CD4-positive, alpha-beta T cell treated with Interleukin-10 for 1 hour (primary cell): ENCODE results near the gene ITGAL.
A peak's percentile ranks its signal among the peaks of the same experiment; 100 is the strongest.
"Not testable (repeated sequence)": the region's sequence is repeated elsewhere in the genome, so short reads cannot be mapped to it uniquely, and the experiment has no call there.

ENCODE experiments used
- DNase-seq: peaks from one replicate; pipeline ENCODE4 v3.0.0-alpha.2; 2020

ITGAL gene

DNA sequence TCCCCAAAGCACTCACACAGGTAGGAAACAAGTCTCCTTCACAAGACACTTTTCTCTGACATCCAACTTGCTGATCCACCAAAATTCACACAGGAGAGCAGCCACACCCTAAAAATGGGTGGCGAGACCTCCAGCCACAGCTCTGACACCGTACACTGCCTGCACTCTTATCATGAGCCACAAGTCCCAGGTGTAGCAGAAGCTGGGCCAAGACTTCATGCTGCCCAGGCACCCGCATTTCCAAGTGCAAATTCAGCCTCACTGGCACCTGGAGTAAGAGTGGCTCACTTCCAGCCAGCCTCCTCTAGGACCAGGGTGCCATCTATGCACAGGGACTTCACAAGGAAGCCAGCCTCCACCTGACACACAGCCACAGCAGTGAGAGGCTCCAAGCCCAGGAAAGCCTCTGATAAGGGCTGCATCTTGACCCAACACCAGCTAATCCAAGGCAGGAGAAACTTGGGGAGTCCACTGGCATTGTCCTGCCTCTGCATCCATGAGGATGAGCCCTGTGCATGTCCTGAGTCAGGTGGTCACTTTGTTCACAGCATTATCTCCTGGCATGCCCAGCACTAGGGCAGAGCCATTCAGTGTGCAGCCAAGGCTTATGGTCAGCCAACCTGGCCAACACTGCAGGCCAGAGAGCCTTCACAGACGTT lies 56.4 kb downstream of the ITGAL start:
- DNase-seq = no peak

DNA sequence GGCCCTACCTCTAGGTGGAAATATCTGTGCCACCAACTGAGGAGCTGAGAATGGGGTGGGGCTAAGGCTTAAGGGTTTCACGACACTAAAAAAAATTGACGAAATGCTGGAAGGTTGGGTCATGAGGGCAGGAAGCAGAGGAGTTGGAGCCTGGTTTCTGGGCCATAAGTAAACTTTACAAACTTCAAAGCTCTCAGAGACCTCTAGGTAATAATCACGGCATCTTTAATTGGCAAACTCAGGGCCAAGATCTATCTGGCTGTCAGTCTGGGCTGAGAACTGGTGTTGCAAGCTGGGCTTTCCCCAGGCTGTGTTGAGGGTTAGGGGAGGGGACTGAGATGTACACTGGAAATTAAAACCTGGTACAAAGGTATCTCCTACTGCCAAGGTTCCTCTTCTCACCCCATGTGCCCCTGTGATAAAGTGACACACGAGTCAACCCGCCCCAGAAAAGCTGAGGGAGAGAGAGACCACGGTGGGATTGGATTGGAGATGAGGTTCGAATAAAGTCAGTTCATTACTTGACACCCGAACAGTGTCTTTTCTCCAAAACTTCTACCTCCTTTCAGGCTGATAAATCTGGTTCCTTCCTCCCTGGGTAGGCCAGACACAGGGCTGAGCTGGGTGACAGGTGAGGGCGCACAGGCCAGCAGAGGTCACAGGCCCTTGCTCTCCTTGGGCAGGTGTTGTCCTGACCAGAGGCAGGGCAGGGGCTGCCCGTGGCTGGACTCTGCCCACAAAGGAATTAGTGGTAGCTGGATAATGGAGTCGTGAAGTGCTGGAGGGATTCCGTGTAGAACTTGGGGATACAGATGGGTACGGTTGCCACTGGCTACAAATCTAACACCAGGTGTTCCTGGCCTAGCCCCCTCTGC lies 57.9 kb downstream of the ITGAL start:
- DNase-seq = peak; percentile 51

DNA sequence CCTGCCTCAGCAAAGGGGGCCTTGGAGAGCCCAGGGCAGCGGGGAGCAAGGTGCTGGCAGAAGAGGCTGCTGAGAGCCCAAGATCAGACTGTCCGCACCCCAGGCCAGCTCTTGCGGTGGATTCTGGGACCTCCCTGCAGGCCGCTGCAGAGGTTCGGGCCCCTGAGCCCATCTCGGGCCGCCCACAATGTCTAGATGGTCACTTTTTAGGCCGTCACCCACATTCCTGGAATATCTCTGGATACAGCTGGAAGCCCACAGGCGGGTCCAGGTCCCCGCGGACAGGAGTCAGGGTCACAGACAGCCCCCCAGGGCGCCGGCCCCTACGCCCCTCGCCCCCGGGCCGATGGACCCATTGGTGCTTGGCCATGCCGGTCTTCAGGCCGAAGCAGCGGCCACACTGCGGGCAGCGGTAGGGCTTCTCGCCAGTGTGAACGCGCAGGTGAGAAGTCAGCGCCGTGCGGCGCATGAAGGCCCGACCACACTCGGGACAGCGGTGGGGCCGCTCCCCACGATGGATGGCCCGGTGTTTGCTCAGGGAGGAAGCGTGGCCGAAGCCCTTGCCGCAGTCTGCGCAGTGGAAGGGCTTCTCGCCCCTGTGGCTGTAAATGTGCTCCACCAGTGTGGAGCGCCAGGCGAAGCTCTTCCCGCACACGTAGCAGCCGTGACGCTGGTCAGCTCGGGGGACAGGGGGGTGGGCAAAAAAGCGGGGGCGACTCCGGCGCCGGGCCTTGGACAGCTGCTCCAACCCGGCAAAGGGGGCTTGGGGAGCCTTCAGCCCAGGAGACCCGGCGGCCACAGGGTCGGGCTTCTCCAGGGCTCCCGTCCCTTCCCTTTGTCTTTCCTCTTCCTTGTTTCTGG lies 60.0 kb downstream of the ITGAL start:
- DNase-seq = no peak

DNA sequence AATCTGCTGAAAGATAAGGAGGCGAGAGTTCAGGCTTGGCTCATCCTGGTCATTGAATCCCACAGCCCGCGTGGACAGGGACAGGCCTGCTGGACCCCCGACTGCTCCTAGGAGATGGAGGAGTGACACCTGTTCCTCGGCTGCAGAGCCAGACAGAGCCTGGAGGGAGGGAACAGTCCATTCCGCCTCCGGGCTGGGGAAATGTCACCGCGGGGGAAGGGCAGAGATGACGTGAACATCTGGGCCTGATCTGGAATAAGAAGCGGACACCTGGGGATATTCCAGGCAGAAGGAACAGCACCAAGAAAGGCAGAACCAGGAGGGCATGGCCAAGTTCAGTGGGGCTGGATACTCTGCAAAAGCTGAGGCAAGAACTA lies 60.6 kb downstream of the ITGAL start:
- no peak for DNase-seq

DNA sequence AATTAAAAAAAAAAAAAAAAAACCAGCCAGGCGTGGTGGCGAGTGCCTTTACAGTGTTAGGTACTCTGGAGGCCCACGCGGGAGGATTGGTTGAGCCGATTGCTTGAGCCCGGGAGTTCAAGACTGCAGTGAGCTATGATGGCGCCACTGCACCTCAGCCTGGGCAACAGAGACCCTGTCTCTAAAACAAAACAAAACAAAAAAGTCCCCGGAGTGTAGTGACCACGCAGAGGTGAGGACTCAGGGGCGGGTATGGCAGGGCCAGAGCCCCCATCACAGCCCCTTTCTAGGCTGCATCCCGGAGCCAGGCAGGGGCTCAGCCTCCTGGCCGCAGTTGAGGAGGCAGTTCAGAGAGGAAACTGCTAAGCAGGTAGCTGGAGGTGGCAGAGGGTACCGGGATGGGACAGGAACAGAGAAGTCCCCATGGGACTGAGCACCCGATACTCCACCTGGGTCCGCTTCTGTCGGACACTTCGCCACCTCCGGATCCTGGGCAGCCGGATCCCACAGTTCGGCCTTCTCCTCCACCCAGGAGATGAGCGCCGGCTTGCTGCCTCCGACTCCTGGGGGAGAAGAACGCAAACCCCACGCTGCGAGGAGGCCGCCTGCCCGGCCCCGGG lies 61.3 kb downstream of the ITGAL start:
- peak; percentile 23 for DNase-seq

DNA sequence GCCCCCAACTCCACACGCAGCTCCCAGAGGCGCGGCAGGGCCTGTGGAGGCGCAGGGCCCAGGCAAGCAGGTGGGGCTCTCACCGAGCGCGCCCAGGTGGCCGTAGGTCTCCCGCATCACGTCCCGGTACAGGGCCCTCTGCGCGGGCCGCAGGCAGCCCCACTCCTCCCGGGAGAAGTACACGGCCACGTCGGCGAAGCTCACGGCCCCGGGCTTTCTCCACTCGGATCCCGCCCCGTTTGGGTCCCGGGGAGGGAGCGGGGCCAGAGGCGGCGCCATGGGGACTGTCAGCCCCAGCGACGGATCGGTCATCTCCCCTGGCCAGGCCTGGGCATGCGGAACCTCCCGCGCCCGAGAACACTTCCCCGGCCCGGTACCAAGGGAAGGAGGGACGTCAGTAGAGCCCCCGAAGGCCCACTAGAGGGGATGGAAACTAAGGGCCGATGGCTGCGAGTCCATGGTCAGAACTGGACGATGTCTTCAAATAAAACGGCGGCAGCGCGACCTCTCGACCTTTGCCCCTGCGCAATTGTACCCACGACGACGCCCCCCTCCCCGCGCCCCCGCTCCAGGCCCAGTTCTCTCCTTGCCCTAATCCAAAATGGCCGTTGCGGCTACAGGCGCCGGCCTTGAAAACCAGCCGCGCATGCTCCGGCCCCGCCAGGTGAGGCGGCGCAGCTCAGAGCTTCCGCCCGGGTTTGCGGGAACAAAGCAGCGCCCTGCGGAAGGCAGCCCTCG lies 62.0 kb downstream of the ITGAL start, which contains the start of gene ZNF747:
Gene ZNF747, minus strand, starts transcription at position 491 of the 738 bp plus-strand sequence. Its CDS starts 179 bp downstream, at position 312.
- DNase-seq = peak; percentile 94

DNA sequence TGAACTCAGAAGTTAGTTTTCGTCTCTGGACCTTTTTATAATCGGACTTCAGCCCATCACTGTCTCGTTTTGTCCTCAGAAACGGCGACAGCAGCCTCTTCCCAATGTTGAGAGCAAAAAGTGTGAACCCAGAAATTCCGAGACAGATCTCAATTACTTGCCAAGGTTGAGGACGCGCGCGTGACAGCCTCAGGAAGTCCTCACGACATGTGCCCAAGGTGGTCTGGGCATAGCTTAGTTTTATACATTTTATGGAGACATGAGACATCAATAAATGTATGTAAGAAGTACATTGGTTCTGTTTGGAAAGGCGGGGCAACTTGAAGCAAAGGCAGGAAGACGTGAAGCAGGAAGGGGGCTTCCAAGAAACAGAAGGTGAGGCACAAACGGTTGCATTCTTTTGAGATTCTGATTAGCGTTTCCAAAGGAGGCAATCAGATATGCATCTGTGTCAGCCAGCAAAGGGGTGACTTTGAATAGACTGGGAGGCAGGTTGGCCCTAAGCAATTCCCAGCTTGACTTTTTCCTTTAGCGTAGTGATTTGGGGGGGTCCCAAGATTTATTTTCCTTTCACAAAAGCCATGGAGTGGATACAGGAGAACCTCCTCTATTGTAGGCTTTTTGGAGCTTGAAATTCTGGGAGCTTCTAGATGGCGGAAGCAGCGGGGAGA lies 62.7 kb downstream of the ITGAL start:
- DNase-seq = peak; percentile 54

DNA sequence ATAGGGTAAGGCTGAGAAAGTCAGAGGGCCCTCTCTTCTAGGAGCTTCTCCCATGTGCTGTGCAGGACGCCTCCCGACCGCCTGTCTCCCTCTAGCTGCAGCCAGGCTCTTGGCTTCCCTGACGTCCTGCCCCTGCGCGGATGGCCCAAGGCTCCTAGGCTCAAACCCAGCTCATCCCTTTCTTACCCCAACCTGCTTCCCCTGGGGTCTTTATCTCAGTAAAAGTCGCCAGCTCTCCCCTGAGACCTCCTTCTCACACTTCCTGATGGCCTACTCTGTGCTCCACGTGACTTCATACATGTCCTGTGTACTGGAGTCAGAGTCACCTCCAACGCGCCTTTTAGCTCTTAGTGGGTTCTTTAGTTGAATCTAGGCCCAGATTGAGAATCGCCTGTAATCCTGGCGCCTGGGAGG lies 63.2 kb downstream of the ITGAL start:
- peak; percentile 67 for DNase-seq

DNA sequence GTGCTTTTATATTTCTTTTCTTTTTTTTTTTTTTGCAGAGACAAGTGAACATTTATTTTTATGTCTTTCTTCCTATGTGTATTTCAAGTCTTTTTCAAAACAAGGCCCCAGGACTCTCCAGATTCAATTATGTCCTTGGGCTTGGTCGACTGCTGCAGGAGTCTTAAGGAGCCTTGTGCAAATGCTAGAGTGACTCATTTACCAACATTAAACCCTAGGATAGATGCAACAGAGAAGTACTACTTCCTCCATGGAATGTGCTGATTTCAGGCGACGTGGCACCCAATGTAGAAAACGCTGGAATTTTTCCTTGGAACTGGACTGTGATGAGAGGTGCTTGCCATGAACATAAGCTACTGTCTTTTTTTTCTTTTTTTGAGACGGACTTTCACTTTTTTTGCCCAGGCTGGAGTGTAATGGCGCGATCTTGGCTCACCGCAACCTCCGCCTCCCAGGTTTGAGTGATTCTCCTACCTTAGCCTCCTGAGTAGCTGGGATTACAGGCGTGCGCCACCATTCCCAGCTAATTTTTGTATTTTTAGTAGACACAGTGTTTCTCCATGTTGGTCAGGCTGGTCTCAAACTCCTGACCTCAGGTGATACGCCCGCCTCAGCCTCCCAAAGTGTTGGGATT lies 64.0 kb downstream of the ITGAL start:
- DNase-seq = not testable (repeated sequence)

DNA sequence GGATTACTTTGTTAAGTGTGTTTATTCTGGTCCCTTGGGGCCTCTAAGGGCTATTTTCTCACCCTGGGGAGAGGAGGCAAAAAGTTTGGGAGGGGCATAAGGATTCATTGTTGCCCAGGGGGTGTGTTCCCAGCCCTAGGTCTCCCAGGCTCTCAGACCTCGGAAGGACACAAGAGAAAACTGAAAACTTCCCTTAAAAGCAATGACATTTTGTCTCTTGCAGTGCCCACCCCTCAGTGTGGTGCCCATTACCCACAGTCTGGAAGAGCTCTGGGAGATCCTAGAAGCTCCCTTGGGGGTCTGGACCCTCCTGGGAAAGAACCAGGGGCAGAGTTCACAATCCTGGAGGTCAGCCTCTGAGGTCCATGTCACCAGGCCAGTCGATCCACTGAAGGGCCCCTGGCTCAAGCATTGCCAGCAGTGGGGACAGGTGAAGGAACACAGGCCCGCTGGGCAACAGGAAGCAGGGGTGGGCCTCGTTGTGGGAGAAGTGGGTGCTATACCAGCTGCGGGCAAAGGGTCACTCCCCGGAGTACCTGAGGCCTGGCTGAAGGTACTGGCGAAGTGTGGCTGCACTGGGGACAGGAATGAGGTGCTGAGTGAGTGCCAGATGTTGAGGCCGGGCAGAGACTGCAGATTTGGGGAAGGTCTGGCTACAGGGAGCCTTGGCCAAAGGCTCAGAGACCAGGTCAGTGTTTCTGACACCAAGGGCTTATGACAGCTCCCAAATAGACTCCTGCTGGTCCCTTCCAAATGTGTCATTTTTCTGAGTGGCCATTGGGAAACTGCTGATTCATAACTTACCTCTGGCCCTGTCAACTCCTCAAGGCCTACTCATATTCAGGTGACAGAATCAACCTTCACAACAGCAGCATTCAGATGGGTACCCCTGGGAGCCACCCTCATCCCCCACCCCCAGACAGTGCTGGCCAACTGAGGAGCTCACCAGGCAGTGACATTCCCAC lies 66.7 kb downstream of the ITGAL start:
- DNase-seq = no peak

DNA sequence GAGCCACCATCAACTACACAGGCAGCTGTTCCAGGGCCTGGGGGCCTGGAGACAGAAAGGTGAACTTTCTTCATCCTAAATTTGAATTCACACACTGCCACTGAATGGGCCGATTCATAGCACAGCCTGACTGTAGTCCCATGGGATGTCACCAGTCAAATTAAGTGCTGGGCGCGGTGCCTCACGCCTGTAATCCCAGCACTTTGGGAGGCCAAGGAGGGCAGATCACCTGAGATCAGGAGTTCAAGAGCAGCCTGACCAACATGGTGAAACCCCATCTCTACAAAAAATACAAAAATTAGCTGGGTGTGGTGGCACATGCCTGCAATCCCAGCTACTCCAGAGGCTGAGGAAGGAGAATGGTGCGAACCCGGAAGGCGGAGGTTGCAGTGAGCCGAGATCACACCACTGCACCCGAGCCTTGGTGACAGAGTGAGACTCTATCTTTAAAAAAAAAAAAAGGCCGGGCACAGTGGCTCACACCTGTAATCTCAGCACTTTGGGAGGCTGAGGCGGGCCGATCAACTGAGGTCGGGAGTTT lies 67.5 kb downstream of the ITGAL start:
- DNase-seq = not testable (repeated sequence)

DNA sequence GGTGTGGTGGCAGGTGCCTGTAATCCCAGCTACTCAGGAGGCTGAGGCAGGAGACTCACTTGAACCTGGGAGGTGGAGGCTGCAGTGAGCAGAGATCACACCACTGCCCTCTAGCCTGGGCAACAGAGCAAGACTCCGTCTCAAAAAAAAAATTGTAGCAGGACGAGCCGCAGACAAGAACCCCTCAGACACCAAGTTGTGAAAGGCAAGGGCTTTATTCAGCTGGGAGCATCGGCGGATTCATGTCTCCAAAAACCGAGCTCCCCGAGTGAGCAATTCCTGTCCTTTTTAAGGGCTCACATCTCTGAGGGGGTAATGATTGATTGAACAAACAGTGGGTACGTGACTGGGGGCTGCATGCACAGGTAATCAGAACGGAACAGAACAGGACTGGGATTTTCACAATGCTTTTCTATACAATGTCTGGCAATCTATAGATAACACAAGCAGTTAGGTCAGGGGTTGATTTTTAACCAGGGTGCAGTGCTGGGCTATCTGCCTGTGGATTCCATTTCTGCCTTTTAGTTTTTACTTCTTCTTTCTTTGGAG lies 68.4 kb downstream of the ITGAL start:
- not testable (repeated sequence) for DNase-seq

DNA sequence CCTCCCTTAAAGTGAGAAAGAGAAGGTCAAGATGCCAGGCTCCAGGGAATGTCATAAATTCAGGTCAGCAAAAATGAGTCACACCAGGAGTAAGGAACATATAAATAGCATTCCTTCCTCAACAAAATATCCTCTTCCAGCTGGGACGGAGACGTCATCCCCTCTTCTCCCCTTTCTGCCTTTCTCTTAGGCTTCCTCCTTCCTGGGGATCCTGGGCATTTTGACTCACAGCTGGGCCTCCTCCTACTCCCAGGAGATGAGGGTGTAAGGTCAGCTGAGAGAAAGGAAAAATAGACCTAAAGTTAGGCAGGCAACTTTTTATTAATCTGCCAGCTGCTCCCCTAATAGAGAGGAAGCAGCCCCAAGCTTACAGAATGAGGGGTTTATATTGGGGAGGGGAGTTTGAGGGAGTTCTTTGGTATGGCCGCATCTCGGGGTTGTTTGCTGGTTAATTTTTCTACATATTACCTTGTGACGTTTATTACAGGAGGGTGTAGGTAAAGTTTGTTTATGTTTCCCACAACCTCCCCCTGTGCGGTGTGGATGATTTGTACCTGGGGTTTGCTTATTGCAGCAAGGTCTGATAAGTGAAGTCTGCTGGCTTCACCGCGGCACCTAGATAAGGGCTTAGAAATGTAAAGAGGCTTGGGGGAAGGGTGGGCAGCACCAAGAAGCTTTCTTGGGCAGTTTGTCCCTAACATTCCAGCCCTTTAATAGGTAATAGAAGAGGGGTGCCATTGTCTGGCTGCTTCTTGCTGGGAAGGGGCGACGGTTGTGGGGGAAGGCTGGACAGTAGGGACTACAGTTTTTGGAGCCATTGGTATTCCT lies 69.2 kb downstream of the ITGAL start:
- no peak for DNase-seq

DNA sequence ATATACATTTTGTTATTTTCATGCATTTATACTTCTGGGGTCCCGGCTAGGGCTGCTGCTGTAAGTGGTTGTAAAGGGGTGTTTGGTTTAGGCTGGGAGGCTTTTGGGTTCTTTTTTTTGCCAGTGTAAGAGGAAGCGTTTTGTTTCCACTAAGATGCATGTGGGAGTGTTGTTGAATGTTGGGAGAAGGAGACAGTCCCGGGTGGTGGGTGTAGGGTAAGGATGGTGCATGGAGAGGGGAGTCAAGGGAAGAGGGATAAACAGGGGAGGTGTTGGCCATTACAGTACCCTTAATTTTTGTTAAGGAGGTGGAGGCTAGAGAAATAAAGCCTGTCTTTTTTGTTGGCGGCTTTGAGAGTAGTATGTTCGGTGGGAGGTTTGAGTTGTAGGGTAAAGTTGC lies 70.5 kb downstream of the ITGAL start:
- no peak for DNase-seq

DNA sequence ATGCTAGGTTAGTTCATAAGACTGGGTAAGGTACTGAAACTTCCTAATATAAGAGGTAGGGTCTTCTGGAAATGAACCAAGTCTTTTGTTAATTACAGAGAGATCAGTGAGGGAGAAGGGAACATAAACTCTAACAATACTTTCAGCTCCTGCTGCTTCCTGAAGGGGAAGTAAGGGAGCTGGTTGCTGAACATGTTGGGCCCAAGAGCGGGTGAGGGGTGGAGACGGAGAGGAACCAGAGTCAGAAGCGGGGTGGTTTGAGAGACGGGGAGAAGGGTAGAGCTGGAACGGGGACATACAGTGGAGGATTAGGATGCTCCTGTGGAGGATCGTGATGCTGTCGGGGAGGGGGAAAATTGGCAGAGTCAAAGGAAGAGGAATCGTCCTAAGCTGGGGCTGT lies 73.6 kb downstream of the ITGAL start:
- no peak for DNase-seq

DNA sequence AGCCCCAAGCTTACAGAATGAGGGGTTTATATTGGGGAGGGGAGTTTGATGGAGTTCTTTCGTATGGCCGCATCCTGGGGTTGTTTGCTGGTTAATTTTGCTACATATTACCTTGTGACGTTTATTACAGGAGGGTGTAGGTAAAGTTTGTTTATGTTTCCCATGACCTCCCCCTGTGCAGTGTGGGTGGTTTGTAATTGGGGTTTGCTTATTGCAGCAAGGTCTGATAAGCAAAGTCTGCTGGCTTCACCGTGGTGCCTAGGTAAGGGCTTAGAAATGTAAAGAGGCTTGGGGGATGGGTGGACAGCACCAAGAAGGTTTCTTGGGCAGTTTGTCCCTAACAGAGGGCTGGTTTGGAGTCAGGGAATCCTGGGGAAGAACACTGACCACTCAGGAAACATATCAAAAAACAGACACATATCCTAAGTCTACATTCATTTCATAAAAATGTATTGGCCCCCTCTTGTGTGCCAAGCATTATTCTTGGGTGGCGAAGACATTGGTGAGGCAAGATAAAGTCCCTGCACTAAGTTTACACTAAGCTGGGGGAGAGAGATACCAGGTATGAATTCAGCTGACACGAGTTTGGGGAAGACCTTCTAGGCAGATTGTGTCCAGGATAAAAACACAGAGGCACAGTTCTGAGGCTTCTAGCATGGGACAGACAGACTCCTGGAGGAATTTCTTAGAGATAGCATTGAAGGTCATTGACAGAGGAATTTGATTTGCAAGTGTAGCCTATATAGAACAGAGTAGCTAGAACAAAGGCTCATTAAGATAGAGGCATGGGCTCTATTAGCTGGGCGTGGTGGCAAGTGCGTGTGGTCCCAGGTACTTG lies 76.1 kb downstream of the ITGAL start:
- DNase-seq = no peak

DNA sequence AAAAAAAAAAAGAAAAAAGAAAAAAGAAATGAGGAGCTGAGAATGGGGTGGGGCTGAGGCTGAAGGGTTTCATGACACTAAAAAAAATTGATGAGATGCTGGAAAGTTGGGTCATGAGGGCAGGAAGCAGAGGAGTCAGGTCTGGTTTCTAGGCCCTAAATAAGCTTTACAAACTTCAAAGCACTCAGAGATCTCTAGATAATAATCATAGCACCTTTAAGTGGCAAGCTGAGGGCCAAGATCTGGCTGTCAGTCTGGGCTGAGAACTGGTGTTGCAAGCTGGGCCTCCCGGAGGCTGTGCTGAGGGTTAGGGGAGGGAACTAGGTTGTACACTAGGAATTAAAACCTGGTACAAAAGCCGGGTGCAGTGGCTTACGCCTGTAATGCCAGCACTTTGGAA lies 79.2 kb downstream of the ITGAL start:
- DNase-seq = peak; percentile 85
